Stomach (tissue), 9 donors: ENCODE measurements around the gene ATP5MK. TPM values are rescaled to one million over a fixed set of nuclear protein-coding genes. Genes with fewer than 3 reads are reported as not detected.

Source experiments
- DNase-seq, 2 donors: peaks; one replicate each; pipeline versions ENCODE4 v3.0.0 to v3.0.0-alpha.2; 2013 to 2019
- H3K27ac ChIP-seq, 5 donors: fragments of 200-600 bp in 4 of 5; sonication (generic) in 4 of 5; one replicate each; pipeline ENCODE4 v1.5.1; 2013 to 2019; ENCODE audit warnings: mild to moderate bottlenecking in 1 of 5, moderate library complexity in 1 of 5
- H3K27me3 ChIP-seq, 3 donors: fragments of 200-600 bp; sonication (generic); one replicate each; pipeline ENCODE4 v1.5.1; 2017 to 2019; ENCODE audit warnings: mixed run types in 1 of 3
- H3K36me3 ChIP-seq, 4 donors: fragments of 200-600 bp; sonication (generic); 1 replicate in 3 of 4; 2 replicates in 1 of 4; pipeline ENCODE4 v1.5.1; 2016 to 2019
- H3K4me1 ChIP-seq, 4 donors: fragments of 200-600 bp; sonication (generic); one replicate each; pipeline ENCODE4 v1.5.1; 2016 to 2019
- H3K4me3 ChIP-seq, 4 donors: fragments of 200-600 bp; sonication (generic) in 3 of 4; one replicate each; pipeline ENCODE4 v1.5.1; 2016 to 2019; ENCODE audit warnings: mild to moderate bottlenecking in 1 of 4
- H3K9me3 ChIP-seq, 4 donors: fragments of 200-600 bp; sonication (generic); one replicate each; pipeline ENCODE4 v1.5.1; 2016 to 2019
- CTCF ChIP-seq, 7 experiments: fragments of 450-650 bp in 4 of 7; fragments of 200-600 bp in 3 of 7; sonication (generic) in 3 of 7; IDR thresholded peaks; one replicate each; pipeline ENCODE4 v1.5.1; 2016 to 2019; ENCODE audit warnings: antibody characterized with exemption in 7 of 7, control low read depth in 2 of 7, mild to moderate bottlenecking in 1 of 7
- EP300 ChIP-seq: sonication (generic); formaldehyde crosslinking; IDR thresholded peaks from one replicate; pipeline ENCODE4 v1.6.1; 2017; ENCODE audit warnings: antibody characterized with exemption
- POLR2A ChIP-seq, 4 donors: fragments of 450-650 bp; IDR thresholded peaks; one replicate each; pipeline ENCODE4 v1.6.1; 2016; ENCODE audit warnings: antibody characterized with exemption in 4 of 4, control low read depth in 2 of 4, mild to moderate bottlenecking in 1 of 4, moderate library complexity in 1 of 4
- POLR2AphosphoS5 ChIP-seq, 3 donors: sonication (generic); formaldehyde crosslinking; IDR thresholded peaks; one replicate each; pipeline ENCODE4 v1.6.1; 2016; ENCODE audit warnings: antibody characterized with exemption in 3 of 3
- WGBS, 5 donors: extraction: QIAGEN DNeasy Blood & Tissue Kit in 3 of 5; methylation state at CpG; one replicate each; pipeline versions ENCODE4 v1.1.5 to v1.1.7; 2013 to 2018; 5-methylcytosine and 5-hydroxymethylcytosine counted together
- intact Hi-C: fragments of 100-400 bp; cut with DNase I; formaldehyde crosslinking; loops from one replicate; pipeline ENCODE4 v1.15.1; 2023; ENCODE audit warnings: low total_unique reads
- polyA plus RNA-seq, 3 donors: library from polyadenylated mRNA; stranded (reverse); fragments of 200-250 nt; gene quantifications; one replicate each; pipeline ENCODE4 v1.2.3, GENCODE V29; 2013
- total RNA-seq, 5 donors: library from RNA; depleted of rRNA; stranded (reverse); fragments of >200 nt; gene quantifications; one replicate each; pipeline versions ENCODE4 v1.1.0 to v1.2.3, GENCODE V29; 2014 to 2016
- donor health status: healthy with polysubstance abuse.
- donor health status: Bipolar disorder and iron deficiency.
- donor health status: healthy.

Gene ATP5MK
- total and polyA plus RNA-seq, 8 donors = 26.4 to 1,448 (median 374) TPM

- intact Hi-C loops = no loop called here
- Histone ChIP-seq H3K4me1 (no peaks in the 10 kb centered on the region), H3K36me3 (peaks cover 39 to 100% (median 96%) of the 10 kb centered on the region in 4 donors), H3K4me3 (no peak overlapping the region), H3K27me3 (no peaks in the 10 kb centered on the region), H3K27ac (no peak overlapping the region), H3K9me3 (no peaks in the 10 kb centered on the region)
- DNase-seq = no peak
- TF ChIP-seq POLR2A (IDR thresholded peaks at IDR 0.05) = no peak
- TF ChIP-seq EP300 = no peak
- TF ChIP-seq POLR2AphosphoS5 (IDR thresholded peaks at IDR 0.05) = no peak
- no peak for TF ChIP-seq CTCF (IDR thresholded peaks at IDR 0.05)
- WGBS, 5 donors = 71 to 77% (median 72%) methylated on average over 5 of the region's 5 CpGs
Measured at GRCh38 chr10:103428989-103429643, 32.8 kb upstream of the ATP5MK start.

- no peak for DNase-seq
- H3K36me3 ChIP-seq = peaks cover 47 to 100% (median 96%) of the 10 kb centered on the region in 4 donors
- H3K27me3 ChIP-seq = no peaks in the 10 kb centered on the region
- WGBS, 5 donors = 90 to 95% (median 94%) methylated on average over 9 of the region's 9 CpGs
- H3K9me3 ChIP-seq = no peaks in the 10 kb centered on the region
- no peak overlapping the region for H3K27ac ChIP-seq
- no peak overlapping the region for H3K4me3 ChIP-seq
- no peaks in the 10 kb centered on the region for H3K4me1 ChIP-seq
- intact Hi-C loops = no loop called here
- TF ChIP-seq POLR2A (IDR thresholded peaks at IDR 0.05) = no peak
- TF ChIP-seq EP300 = no peak
- TF ChIP-seq POLR2AphosphoS5 (IDR thresholded peaks at IDR 0.05) = no peak
Measured at GRCh38 chr10:103427866-103428265, 31.6 kb upstream of the ATP5MK start.

DNA sequence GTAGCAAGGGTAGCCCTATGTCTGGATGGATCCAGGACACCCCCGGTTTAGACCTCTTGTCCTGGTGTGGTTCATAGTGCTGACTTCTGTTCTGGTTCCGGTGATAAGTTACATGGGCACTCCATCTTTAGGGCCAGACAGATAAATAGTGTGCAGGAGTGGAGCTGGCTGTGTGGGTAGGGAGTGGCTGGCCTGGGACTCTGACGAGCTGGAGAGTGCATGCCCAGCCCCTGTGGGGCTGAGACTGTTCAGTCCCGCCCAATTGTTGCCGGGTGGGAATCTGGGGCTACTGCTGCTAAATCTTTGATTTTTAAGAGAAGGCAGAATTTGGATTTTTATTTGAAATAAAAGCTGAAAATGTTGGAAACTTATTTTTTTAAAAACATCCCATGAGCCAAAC is 27.5 kb upstream of the ATP5MK start:
- Histone ChIP-seq H3K4me3 (no peak overlapping the region), H3K4me1 (no peaks in the 10 kb centered on the region), H3K27me3 (no peaks in the 10 kb centered on the region), H3K36me3 (peaks cover 77 to 100% (median 98%) of the 10 kb centered on the region in 4 donors), H3K9me3 (no peaks in the 10 kb centered on the region), H3K27ac (no peak overlapping the region)
- WGBS, 5 donors = 85 to 89% (median 89%) methylated on average over 5 of the region's 5 CpGs
- TF ChIP-seq CTCF (IDR thresholded peaks at IDR 0.05) (no peak), POLR2AphosphoS5 (IDR thresholded peaks at IDR 0.05) (no peak), POLR2A (IDR thresholded peaks at IDR 0.05) (no peak), EP300 (no peak)
- intact Hi-C loops = no loop called here
- no peak for DNase-seq

DNA sequence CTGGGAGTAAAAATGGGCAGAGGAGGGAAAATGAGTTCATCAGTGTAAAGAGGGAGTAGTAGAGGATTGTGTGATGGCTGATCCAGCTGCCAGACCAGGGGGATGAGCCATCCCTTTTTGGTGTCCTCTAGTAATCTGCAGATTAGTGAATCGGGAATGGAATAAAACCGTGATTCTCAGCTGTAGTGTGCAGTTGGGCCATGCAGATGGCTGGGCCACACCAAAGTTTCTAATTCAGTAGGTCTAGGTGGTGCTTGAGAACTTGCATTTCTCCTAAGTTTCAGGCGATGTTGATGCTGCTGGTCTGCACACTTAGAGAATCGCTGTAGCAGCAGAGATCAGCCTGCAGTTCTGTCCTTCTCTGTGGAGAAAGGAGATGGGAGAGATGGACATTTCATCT is 22.8 kb upstream of the ATP5MK start:
- WGBS, 5 donors = 90 to 98% (median 94%) methylated on average over 4 of the region's 4 CpGs
- intact Hi-C loops = loop anchor here (5.0 kb wide), 1 partner anchor 63 kb away; no protein-coding TSS in a partner anchor

More for the DNA sequence above, 22.8 kb upstream of the ATP5MK start:
- H3K36me3 ChIP-seq = peaks cover 80 to 100% (median 98%) of the 10 kb centered on the region in 4 donors
- no peak for DNase-seq
- H3K27ac ChIP-seq = no peak overlapping the region
- H3K9me3 ChIP-seq = no peaks in the 10 kb centered on the region
- H3K4me1 ChIP-seq = no peaks in the 10 kb centered on the region
- TF ChIP-seq POLR2AphosphoS5 (IDR thresholded peaks at IDR 0.05) = no peak
- TF ChIP-seq CTCF (IDR thresholded peaks at IDR 0.05) = no peak
- no peak for TF ChIP-seq EP300
- TF ChIP-seq POLR2A (IDR thresholded peaks at IDR 0.05) = no peak
- no peaks in the 10 kb centered on the region for H3K27me3 ChIP-seq
- no peak overlapping the region for H3K4me3 ChIP-seq
